ENCODE data around the gene IRGC.

IRGC gene

GRCh38 chr19:43726736-43727592 is 11.1 kb downstream of the IRGC start:
- no peak for DNase-seq

DNA sequence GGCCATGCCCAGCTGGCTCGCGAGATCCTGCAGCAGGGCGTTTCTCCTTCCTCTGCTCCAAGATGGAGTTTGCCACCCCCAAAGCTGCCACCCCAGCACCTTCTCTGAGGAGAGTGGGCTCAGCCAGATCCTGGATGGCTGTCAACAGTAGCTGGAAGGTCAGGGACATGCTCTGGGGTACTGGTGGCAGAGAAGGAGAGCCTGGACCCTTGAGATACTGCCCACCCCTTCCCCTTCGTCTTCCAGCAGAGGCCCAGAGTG is 11.6 kb downstream of the IRGC start:
- no peak for DNase-seq

DNA sequence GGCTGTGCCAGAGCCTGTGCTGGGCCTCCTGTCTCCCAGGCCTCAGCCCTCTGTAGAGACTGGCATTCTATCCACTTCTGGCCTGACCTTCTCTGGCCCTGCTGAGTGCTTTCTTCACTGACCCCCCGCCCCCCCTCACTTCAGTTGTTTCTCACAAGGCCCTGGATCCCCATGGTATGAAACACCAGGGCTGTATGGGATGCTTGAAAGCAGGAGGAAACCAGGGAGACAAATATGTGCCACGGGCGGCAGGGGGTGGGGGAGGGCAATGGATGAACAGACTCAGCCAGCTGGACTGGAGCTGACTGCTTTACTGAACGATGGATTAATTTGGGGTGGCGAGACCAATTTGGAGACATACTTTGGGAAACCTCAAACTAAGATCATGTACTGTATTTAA is 14.0 kb downstream of the IRGC start:
- no peak for DNase-seq

DNA sequence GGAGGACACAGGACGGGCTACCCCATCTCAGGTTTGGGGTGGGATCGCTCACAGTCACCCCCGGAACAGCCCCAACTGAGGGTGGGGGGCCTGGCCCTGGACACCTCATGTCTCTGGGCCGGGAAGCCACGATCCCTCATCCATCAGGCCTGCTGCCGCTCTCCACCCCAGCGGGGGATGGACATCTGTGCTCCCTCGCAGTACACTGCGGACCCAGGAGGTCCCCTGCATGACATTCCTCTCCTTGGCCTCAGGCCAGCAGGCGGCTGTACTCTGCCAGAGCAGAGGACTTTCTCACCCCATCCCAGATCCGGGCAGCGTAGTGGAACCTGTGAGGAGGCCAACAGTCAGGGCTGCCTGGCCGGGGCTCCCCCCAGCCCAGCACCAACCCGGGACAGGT is 15.5 kb downstream of the IRGC start:
- DNase-seq = no peak

DNA sequence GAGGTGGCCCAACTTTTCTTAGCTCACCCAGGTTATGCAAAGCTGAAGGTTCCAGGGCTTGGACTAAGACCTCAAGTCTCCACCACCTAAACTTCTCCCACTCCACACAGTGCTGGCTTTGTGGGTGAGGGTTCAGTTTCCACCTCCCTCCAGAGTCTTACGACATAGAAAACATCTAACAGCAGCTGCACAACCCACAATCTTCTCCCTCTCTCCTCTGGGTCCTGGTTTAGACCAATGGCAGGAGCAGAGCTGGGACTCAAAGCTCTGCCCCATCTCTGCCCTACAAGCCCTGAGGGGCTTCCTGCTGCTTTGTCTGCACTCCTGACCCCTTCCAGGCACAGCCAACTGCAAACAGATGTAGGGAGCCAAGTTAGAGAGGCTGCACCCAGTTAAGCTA is 16.0 kb downstream of the IRGC start:
- no peak for DNase-seq

DNA sequence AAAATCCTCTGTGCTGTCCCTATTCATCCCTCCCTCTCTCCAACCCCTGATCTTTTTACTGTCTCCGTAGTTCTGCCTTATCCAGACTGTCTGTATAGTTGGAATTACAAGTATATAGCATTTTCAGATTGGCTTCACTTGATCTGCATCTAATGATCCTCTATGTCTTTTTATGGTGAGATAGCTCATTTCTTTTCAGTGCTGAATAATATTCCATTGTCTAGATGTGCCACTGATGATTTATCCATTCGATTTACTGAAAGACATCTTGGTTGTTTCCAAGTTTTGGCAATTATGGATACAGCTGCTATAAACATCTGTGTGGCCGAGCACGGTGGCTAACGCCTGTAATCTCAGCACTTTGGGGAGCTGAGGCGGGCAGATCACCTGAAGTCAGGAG is 19.1 kb downstream of the IRGC start:
- no peak for DNase-seq

DNA sequence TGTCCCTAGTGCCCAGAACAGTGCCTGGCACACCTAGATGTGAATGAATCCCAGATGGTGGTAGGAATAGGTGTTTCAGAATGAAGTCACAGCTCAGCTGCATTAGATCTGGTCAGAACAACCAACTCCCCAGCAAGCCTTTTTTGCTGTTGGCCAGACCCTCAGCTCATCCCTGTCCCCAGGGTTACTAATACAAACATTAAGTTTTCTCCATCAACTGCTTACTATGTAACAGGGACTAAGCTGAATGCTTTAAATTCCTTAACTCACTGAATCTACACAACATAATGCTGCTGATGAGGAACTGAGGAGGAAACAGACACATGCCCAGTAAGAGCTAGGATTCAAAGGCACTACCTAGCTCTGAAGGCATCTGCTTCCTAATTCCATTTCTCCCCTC is 20.1 kb downstream of the IRGC start:
- no peak for DNase-seq

GRCh38 chr19:43738780-43739211 is 22.9 kb downstream of the IRGC start:
- DNase-seq = no peak

- no peak for DNase-seq
Measured at GRCh38 chr19:43739439-43740235, 23.8 kb downstream of the IRGC start.

DNA sequence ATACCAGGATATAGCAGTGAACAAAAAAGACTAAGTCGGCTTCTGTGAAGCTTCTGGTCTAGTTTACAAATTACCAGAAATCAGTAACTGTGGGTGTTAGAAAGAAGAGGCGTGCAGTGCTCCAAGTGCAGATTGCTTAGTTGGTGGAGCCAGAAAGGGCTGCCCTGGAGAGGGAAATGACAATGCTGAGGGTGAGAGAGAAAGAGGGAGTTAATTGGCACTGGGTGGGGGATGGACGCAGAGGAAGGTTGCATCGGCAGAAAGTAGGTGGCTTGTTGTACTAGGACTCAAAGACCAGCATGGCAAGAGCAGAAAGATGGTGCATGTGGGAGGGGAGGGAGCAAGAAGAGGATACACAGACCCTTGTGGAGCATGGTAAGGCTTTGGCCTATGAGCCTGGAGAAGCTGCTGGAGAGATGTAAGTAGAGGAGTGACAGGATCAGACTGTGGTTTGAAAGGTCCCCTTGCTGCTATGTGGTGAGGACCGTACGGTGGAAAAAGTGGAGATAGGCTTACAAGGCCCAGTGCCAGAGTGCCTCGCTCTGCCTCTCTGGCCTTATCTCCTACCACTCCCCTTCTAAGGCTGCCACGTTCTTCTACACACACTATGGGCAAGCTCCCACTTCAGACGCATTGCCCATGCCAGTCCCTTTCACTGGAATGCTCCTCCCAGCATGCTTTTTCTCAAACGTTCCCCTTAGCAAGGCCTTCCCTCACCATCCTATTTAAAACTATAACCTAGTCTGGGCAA is 25.4 kb downstream of the IRGC start:
- no peak for DNase-seq

DNA sequence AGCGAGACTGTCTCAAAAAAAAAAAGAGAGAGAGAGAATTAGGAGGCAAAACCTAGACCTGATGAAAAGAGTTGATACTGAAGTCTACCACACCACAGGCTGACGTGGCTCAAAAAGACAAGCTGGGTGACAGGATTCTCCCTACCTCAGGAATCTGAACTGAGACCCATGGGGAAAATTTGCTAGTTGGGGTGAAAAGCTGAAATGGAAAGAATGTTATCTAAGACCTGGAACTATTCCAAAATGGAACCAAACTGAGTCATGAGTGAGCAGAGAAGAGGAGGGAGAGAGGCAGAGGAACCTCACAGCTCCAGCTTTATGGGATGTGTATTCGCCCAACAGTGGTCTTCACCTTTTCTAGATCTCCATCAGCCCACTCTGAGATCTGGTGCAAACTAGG is 27.2 kb downstream of the IRGC start:
- no peak for DNase-seq

DNA sequence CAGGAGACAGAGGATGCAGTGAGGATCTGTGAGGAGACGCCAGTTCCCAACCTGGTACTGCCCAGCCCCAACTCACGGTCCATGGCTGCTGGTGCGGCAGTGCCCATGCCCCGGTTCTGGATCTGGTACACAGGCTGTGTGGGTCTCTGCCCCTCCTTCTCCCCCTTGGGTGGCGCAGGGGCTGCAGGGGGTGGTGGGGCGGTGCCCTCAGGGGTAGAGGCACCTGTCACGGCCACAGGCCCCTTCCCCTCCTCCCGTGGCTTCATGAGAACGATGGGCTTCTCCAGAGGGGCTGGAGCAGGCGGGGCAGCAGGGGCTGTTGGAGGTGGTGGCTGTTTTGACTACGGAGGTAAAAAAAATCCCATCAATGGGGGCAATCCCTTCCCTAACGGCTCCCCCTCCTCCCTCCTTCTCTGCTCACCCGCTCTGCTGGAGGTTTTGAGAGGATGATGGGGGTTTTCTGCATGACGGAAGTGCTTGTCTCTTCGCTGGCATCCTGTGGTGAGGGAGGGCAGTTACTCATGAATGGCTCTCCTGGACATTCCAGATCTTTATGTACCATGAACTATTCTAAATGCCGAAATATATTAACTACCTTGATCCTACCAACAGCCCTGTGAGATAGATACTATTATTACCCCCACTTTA is 31.8 kb downstream of the IRGC start:
- DNase-seq = no peak

- DNase-seq = no peak
Measured at GRCh38 chr19:43748205-43748594, 32.3 kb downstream of the IRGC start.

DNA sequence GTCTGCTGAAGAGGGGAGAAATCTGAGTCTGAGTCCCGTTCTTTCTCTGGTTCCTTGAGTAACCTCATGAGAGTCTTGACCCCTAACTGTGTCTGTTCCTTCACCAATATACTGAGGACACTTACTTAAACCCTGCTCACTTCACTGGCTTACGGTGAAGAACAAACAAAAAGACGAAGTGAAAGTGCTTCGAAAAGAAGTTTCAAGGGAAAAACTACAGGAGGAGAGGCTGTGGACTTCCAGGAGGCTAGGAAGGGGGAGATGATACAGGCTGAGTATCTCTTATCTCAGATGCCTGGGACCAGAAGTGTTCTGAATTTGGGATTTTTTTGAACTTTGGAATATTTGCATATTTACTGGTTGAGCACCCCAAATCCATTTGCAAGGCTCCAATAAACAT is 32.8 kb downstream of the IRGC start:
- DNase-seq = no peak

DNA sequence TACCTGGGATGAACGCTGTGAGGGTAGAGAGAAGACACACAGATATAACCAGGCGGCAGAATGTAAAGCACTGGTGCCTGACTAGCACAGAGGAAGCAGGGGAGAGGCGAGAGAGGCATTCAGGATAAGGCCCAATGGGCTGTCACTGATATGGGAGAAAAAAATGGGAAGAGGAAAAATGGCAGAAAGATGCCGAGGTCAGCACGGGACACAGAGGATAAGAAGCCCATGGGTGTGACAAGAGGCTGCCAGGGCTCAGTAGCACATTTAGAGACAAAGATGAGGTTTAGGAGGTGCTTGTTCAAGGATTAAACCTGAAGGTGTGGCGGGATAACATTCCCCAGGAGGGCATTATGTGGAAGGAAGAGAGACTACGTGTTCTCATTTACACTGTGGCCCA is 33.3 kb downstream of the IRGC start:
- no peak for DNase-seq

- no peak for DNase-seq
Measured at GRCh38 chr19:43749898-43750297, 34.0 kb downstream of the IRGC start.

GRCh38 chr19:43751466-43752220 is 35.8 kb downstream of the IRGC start:
- DNase-seq = no peak

DNA sequence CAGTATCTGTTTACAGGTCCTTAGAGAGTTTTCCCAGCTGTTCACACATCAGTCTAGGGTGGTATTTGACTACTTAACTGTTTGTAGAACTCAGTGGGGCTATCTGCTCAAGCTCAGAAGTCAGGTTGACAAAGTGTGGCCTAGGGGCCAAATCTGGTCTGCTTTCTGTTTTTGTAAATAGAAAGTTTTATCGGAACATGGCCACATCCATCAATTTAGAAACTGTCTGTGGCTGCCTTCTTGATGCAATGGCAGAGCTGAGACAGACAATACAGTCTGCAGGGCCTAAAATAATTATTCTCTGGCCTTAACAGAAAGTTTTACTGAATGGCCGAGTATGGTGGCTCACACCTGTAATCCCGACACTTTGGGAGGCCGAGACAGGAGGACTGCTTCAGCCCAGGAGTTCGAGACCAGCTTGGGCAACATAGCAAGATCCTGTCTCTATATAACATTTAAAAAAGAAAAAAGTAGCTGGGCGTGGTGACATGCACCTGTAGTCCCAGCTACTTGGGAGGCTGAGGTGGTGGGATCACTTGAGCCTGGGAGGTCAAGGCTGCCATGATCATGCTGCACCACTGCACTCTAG is 36.5 kb downstream of the IRGC start:
- DNase-seq = no peak

DNA sequence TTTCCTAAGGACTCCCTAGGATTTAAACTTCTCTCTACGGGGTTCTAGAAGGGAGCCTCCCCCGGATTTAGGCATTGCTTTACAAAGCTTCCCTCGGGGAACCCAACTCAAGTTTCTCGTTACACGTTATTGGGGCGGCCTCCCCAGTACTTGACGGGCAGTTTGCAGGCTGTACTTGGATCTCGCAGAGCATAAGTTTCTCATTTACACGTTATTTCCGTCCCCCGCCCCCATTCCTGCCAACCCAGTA is 38.3 kb downstream of the IRGC start:
- no peak for DNase-seq

- peak; percentile 88 for DNase-seq
Measured at GRCh38 chr19:43754503-43755255, 38.8 kb downstream of the IRGC start, which contains the start of gene SMG9. TSS of gene SMG9 (minus strand) at chr19:43754962. CDS start at chr19:43750741, 4,221 bp downstream.

- peak; percentile 56 for DNase-seq
Measured at GRCh38 chr19:43755256-43755801, 39.5 kb downstream of the IRGC start.
